Kidney (tissue), 14 donors: ENCODE results near the gene CDCA8. TPM values are rescaled to one million over a fixed set of nuclear protein-coding genes. Genes with fewer than 3 reads are reported as not detected.

Source experiments
- DNase-seq, 5 donors: peaks; one replicate each; pipeline ENCODE4 v3.0.0-alpha.2; 2013 to 2020
- FAIRE-seq: peaks from 2 replicates; lab custom pipeline; 2012; peaks lifted over from hg19 to GRCh38; lab: Jason Lieb, UNC
- H3K27ac ChIP-seq, 2 donors: one replicate each; pipeline ENCODE4 v1.7.0; 2013; ENCODE audit warnings: low read depth in 2 of 2, low read length in 2 of 2, inconsistent platforms in 1 of 2
- H3K27me3 ChIP-seq: one replicate; pipeline ENCODE4 v1.7.1; 2013; ENCODE audit warnings: low read length, inconsistent platforms; ENCODE audit not compliant: control insufficient read depth, insufficient read depth
- H3K36me3 ChIP-seq, 3 donors: one replicate each; pipeline versions ENCODE4 v1.7.0 to v1.7.1; 2013; ENCODE audit warnings: low read length in 3 of 3, control low read depth in 1 of 3, inconsistent platforms in 1 of 3; ENCODE audit not compliant: insufficient read depth in 3 of 3, control insufficient read depth in 2 of 3
- H3K4me1 ChIP-seq, 3 donors: one replicate each; pipeline versions ENCODE4 v1.7.0 to v1.7.1; 2013; ENCODE audit warnings: low read length in 3 of 3, inconsistent platforms in 1 of 3, low read depth in 1 of 3; ENCODE audit not compliant: control insufficient read depth in 2 of 3, insufficient read depth in 2 of 3
- H3K4me3 ChIP-seq, 3 donors: one replicate each; pipeline versions ENCODE4 v1.7.0 to v1.8.1; 2013; ENCODE audit warnings: low read length in 3 of 3, control low read depth in 1 of 3, inconsistent platforms in 1 of 3
- H3K9ac ChIP-seq, 3 donors: one replicate each; pipeline versions ENCODE4 v1.7.0 to v1.7.1; 2013; ENCODE audit warnings: low read length in 3 of 3, control low read depth in 1 of 3, inconsistent platforms in 1 of 3
- H3K9me3 ChIP-seq, 3 donors: one replicate each; pipeline versions ENCODE4 v1.7.0 to v1.7.1; 2013; ENCODE audit warnings: low read length in 3 of 3, control low read depth in 1 of 3, inconsistent platforms in 1 of 3; ENCODE audit not compliant: control insufficient read depth in 2 of 3, insufficient read depth in 1 of 3
- CTCF ChIP-seq: IDR thresholded peaks from 3 replicates; pipeline ENCODE4 v1.5.1; 2012; ENCODE audit warnings: mild to moderate bottlenecking, moderate library complexity, borderline replicate concordance; ENCODE audit not compliant: insufficient read depth; ENCODE audit errors: extremely low read depth
- intact Hi-C: fragments of 100-400 bp; cut with DNase I; formaldehyde crosslinking; loops from one replicate; pipeline ENCODE4 v1.11.1; 2022
- polyA plus RNA-seq: library from polyadenylated mRNA; stranded (reverse); fragments of 350-450 nt; fragmentation: Illumina TruSeq; extraction: RNeasy Lipid Tissue Mini Kit (QIAGEN cat#74804); gene quantifications from one replicate; pipeline ENCODE4 v1.2.3, GENCODE V29; 2014; ENCODE audit warnings: low read depth, low replicate concordance; ENCODE audit not compliant: insufficient read depth
- total RNA-seq: library from RNA; stranded (reverse); fragmentation: NEBNext Ultra II Directional; extraction: Animal tissue kit (Norgen Biotek cat#: 25700); gene quantifications from one replicate; pipeline ENCODE4 v1.2.1, GENCODE V29; 2021
- donor health status: control.
- donor health status: control.
- donor health status: control.
- donor health status: control.
- donor health status: control.
- donor health status: DM: yes; HTN: yes; CAD: no.
- donor health status: Normal renal cell carcinoma (clear cell type).

The CDCA8 gene
- total and polyA plus RNA-seq, 2 donors from 2014 or later = 0.71 to 1.0 TPM

- no peaks in the 10 kb centered on the region for H3K36me3 ChIP-seq
- no peak overlapping the region for H3K27ac ChIP-seq
- H3K4me1 ChIP-seq = no peaks in the 10 kb centered on the region
- H3K9me3 ChIP-seq = no peaks in the 10 kb centered on the region
- no peak for FAIRE-seq
- H3K27me3 ChIP-seq = no peaks in the 10 kb centered on the region
- no peak overlapping the region for H3K9ac ChIP-seq
- no peak for TF ChIP-seq CTCF
- intact Hi-C loops = no loop called here
- H3K4me3 ChIP-seq = no peak overlapping the region
- DNase-seq = peak in 1 of 5 donors; percentile 39
Observed at GRCh38 chr1:37657620-37658412, 34.5 kb upstream of the CDCA8 start.

GRCh38 chr1:37658486-37658885 is 33.8 kb upstream of the CDCA8 start:
- Histone ChIP-seq H3K4me3 (no peak overlapping the region), H3K36me3 (no peaks in the 10 kb centered on the region), H3K27ac (no peak overlapping the region), H3K4me1 (no peaks in the 10 kb centered on the region), H3K9ac (no peak overlapping the region), H3K9me3 (no peaks in the 10 kb centered on the region), H3K27me3 (no peaks in the 10 kb centered on the region)
- no peak for TF ChIP-seq CTCF
- FAIRE-seq (no peak), DNase-seq (no peak)
- intact Hi-C loops = no loop called here

GRCh38 chr1:37660664-37661063 is 31.7 kb upstream of the CDCA8 start:
- H3K4me3 ChIP-seq = no peak overlapping the region
- peak in 2 of 5 donors; percentile 18 to 39 for DNase-seq
- H3K9ac ChIP-seq = no peak overlapping the region
- H3K36me3 ChIP-seq = no peaks in the 10 kb centered on the region
- FAIRE-seq = no peak
- intact Hi-C loops = no loop called here
- TF ChIP-seq CTCF = no peak
- no peaks in the 10 kb centered on the region for H3K4me1 ChIP-seq
- H3K27ac ChIP-seq = no peak overlapping the region
- H3K27me3 ChIP-seq = no peaks in the 10 kb centered on the region
- H3K9me3 ChIP-seq = no peaks in the 10 kb centered on the region
